Measurements from ENCODE around the gene BMPER.

The BMPER gene

DNA sequence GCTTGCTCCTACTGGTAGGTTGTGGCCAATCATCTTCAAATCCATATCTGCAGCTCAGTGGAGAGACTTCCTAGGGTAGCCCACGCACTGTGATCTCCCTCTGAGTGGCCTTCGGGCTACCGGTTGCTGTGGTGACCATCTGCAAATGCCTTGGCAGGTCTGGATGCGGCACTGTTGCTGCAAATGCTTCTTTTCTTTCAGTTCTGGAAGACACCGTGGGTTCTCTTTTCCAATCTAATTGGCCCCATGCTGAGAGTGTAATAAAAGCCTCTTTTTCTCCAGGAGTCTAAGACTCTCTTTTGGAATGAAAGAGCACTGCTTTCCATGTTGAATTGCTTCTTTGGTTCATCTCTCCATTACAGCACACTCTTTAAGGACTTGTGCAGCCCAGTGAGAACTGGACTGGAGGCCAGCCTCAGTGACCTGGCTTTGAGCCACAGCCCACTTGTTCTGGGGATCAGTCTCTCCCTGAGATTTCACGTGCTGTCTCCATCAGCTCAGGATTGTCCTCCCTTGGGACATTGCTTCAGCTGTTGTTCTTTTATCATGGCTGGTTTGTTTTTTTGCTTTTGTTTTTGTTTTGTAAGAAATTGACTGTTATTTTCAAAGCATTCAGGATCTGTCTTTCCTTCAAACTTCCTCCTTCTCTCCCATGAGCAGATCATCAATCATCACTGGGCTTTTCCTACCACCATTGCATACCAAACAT, 286.6 kb downstream of the BMPER start:
- DNase-seq = no peak

DNA sequence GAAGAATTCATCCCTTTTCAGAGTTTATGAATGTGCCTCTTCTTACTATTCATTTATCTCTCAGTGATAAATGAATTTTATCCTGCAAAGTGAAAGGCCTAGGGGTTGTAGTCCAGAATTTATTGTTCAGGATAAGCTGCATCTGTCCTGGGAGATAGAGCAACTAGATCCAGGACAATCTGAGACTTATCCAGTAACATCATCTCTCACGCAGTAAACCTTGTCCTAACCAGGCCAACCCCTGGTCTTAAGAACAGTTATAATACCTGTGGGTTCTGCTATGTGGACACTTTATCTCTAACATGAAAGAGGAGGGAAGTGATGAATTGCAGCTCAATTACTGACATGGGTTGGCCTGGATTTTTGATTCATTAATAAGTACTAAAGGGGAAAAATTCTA, 287.6 kb downstream of the BMPER start:
- no peak for DNase-seq

GRCh38 chr7:34198231-34198641, 292.9 kb downstream of the BMPER start:
- no peak for DNase-seq
